ENCODE measurements around the gene PAK1. TPM values are rescaled to one million over a fixed set of nuclear protein-coding genes. Genes with fewer than 3 reads are reported as not detected.

Gene PAK1
- total RNA-seq, 1 experiment from 2014 or later, result 77.9 TPM

- no peak for DNase-seq (ENCODE audit: low read depth)
Measured at GRCh38 chr11:77474684-77475060, 778 bp upstream of the PAK1 start.

DNA sequence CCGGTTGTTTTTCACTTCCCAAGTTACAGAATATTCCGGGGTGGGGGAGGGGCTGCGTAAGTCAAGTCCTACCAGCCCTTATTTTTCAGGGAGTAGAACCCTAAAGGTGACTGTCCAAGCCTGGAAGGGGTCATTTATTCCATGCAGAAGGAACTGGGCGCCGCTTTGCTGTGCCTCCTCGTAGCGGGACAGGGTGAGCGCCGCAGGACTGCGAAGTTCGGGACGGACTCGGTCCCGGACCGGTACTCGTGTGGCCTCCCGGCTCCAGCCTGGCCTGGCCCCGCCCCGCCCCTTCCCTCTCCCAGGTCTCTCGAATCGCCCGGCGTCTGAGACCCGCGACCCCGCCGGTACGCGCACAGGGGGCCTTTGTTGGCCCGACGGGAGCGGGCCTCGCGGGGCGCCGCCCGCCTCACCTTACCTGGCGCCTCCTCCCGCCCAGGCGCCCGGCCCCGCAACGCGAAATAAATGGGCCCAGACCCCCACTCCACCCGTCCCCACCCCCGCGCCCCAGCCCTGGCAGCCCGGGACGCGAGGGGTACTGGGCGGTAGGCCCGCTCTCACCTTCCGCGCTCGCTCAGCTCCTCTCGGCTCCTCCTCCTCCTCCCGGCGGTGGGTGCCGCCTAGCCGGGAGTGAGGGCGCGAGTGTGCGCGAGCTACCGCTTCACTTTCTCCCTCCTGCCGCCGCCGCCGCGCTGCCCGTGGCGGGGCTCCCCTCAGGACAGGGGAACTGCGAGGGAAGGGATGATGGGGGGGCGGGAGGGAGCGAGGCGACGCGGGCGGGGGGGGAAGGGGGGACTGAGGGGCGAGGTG lies 698 bp downstream of the PAK1 start:
- DNase-seq (ENCODE audit: low read depth), result peak; percentile 10

DNA sequence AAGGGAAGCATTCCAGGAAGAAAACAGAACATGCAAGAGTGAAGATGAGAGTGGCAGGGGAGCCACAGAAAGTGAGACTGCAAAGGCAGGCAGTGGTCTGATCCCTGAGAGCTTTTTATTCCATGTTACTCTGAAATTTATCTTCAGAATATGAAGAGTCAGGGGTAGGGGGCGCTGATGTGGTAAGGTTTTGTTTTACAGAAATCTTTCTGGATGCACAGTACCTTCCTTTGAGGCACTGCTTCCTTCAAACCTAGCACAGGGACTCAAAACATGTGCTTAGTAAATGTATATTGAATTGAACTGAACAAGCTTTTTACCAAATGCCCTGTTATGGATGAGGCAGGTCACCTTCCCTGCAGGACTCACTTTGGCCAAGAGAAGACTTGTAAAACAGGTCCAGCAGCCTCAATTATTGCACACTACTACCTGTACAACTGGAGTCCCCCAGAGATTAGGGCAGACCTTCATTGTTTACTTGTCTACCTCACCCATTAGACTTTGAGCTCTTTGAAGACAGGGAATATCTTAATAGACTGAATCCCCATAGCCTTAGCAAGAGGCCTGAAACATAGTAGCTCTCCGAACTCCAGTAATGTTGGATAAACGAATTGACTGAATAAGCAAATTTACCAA lies 2.2 kb downstream of the PAK1 start:
- DNase-seq (ENCODE audit: low read depth), result no peak

DNA sequence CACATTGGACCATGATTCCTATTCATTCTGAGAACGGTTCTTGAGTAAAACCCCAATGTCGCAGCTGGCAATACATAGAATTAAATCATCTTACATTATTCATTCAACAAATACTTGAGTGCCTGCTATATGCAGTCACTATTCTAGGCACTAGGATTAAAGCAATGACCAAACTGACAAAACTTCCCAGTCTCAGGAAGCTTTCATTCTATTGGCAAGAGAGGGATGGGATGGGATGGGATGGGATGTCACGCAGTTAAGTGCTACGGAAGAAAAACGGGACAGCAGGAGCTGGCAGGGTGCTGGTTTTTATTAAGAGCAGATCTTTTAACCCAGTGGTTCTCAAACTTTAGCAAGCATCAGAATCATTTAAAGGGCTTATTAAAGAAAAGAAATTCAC lies 2.9 kb downstream of the PAK1 start:
- DNase-seq (ENCODE audit: low read depth), result no peak

DNA sequence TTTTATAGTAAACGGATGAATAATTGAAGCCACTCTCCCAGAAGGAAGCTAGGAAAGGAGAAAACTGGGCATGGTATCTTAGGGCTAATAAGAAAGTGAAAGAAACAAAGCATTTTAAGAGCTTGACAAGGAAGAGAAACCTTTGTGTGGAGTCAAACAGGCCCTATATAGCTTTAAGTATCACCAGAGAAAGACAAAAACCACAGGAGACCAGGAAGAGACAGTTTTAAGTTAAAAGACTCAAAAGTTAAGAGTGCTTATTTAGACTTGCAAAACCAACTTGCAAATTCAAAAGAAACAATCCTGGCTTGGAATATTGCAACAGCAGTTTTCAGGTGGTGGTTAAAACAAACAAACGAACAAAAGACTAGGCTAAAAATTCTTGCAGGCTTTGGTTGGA lies 3.4 kb downstream of the PAK1 start:
- no peak for DNase-seq (ENCODE audit: low read depth)

DNA sequence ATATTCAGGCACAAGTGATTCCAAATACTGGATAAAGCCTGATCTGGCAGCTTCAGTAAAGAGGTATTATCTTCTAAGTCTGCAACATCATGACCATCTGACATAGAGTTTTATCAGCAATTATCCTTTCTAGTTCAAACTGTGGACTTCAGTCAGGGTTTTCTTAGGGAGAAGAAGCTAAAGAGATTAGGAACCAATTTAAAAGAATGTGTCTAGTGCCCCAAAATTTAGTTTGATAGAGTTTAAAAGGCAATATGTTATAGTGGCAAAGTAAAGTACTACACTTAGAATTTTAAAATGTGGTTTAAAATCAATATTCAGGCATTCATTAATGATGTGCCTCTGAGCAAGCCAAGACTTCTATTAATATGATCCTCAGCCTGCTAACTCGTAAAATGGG lies 5.4 kb downstream of the PAK1 start:
- no peak for DNase-seq (ENCODE audit: low read depth)

DNA sequence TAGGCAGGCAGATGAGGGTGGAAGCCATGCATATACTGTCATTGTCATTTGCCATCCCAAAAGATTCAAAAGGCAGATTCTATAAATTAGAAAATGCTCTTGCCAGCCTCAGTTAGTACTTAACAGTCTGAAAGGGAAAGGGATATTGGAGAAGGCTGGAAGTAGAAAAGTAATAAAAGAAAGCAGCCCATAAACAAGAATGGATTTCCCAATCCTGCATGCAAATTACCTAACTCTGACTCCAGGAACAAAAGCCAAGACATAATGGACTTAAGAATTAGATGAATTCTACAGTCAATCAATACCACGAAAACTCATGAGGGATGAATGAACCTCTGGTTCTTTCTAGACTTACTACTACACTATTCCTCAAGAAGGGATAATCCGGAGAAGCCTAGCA lies 5.9 kb downstream of the PAK1 start:
- no peak for DNase-seq (ENCODE audit: low read depth)

- DNase-seq (ENCODE audit: low read depth), result no peak
Measured at GRCh38 chr11:77467233-77467632, 6.7 kb downstream of the PAK1 start.

GRCh38 chr11:77457340-77457739 lies 16.6 kb downstream of the PAK1 start:
- no peak for DNase-seq (ENCODE audit: low read depth)

DNA sequence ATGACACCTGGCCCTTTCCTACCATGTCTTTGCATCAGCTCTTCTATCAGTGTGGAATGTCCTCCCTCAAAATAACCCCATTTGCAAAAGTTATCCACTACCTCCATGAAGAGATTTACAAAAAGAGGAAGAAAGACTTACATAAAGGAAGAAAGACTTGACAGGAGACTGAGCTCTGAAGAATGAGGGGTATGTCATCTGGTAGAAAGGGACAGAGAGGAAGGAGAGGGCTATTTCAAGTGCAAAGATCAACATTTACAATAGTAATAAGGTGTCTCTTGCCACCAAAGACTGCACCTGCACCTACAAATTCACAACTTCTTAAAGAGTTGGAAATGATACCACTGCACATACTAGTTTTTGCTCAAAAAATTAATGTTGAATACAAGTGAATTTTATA lies 18.2 kb downstream of the PAK1 start:
- no peak for DNase-seq (ENCODE audit: low read depth)

DNA sequence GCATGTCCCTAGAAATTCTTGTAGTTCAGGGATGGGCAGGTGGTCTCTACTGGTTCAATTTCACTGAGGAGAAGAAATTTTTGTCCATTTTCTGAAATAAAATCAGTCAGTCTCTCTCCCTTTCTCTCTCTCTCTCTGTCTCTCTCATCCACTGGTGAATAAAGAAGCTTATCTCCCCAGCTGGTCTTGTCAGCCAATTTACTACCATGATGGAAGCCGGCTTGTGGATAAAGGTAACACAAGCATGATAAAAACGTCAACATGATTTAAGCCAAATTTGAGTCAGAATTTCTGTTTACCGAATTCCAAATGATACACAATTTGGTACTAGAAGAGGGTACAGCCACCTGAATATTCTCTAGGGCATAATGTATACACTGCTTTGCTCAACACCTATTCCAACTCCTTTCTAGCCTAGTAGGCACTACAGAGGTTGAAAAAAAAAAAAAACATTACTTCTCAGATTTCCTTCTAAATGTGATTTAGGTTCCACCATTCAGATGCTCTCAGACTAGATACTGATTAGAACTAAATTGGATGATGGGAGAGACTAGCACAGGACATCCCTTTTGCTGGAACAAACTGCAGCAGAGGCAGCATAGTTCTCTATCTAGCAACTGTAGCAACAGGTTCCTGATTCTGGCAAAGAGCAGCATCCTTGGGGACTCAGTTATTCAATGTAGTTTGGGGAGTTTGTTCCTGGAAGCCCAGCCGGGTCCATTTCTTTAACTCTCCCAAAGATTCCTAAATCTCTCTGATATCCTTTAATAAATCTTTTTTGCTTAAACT lies 18.8 kb downstream of the PAK1 start:
- no peak for DNase-seq (ENCODE audit: low read depth)

- DNase-seq (ENCODE audit: low read depth), result no peak
Measured at GRCh38 chr11:77450227-77450626, 23.7 kb downstream of the PAK1 start.

GRCh38 chr11:77449784-77450183 lies 24.1 kb downstream of the PAK1 start:
- DNase-seq (ENCODE audit: low read depth), result no peak

DNA sequence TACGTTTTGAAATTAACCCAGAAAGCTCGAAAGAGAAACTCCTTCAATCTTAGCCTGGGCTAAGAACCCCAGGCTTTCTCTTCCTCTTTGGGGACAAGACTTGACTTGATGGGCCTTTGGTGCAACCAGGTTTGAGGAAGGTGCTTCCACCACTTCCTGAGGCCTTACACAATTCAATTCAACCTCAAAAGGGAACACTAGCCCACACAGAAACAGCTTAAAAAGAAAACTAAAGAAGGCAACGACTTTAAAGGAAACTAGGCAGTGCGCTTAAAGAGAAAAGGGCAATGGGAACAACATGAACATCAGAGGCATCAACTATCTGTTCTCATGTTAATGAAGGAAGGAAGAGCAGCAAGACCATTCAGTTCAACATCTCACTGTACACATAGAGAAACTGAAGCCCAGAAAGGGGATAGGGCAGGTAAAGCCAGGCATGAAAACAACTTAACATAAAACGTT lies 24.8 kb downstream of the PAK1 start:
- no peak for DNase-seq (ENCODE audit: low read depth)

DNA sequence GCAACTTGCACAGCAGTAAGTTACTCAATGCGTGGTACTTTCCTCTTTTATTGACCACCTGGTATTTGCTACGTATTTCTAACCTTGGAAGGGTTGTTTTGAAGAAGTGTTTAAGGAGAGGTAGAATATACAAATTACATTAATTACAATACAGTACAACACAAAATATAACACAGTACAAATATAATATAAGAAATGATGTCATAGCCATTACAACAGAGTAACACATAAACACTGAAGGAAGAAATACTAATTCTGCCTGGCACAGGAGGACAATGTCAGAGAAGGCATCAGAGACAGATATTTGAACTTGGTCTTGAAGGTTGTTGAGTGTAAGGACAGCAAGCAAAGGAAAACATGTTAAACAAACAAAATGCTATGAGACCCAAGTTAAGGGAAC lies 25.6 kb downstream of the PAK1 start:
- DNase-seq (ENCODE audit: low read depth), result no peak

DNA sequence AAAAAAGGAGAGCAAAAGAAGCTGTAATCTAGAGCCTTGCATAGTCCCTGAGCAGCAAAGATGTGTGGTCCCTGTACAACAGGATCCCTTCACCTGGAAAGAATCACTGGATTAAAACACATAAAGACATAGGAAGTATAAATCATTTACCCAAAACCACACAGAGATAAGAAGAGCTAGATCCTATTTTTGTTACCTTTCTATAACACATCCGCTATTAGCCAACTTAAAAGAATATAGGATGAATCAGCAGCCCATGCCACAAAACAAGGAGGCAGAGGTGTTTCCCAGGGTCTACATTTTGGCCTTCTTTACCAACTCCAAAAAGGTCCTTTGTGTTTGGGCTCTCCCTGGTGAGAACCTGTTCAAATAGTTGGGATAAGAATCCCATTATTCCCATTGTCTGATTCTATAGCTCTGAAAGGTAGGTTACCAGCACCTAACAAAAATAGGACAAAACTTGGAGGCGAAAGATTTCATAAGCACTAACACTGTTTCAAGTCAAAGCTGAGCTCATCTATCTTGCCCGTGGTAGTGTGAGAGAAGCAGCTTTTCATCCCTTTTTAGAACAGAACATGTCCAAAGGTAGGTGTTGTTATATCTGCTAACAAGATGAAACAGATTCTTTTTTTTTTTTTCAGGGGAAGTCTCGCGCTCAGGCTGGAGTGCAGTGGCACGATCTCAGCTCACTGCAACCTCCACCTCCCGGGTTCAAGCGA lies 26.8 kb downstream of the PAK1 start:
- DNase-seq (ENCODE audit: low read depth), result no peak

- no peak for DNase-seq (ENCODE audit: low read depth)
Measured at GRCh38 chr11:77444261-77444660, 29.6 kb downstream of the PAK1 start.

- DNase-seq (ENCODE audit: low read depth), result no peak
Measured at GRCh38 chr11:77442394-77443053, 31.4 kb downstream of the PAK1 start.

DNA sequence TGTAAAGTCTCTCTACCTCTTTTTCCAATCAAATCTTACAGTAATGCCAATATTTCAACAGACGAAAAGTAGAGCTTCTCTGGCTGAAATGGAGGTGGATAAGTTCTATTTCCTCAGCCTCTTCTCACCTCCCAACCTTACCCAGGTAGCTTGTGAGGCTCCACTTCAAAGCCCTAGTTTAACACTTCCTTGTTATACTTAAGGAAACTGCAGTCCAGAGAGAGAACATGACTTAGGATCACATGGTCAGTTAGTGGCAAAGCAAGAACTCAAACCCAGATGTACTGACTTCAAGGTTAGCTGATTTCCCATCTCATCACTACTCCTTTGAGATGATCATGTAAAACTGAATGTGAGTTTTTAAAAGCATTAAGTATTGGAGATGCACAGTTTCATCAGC lies 32.5 kb downstream of the PAK1 start:
- DNase-seq (ENCODE audit: low read depth), result no peak

DNA sequence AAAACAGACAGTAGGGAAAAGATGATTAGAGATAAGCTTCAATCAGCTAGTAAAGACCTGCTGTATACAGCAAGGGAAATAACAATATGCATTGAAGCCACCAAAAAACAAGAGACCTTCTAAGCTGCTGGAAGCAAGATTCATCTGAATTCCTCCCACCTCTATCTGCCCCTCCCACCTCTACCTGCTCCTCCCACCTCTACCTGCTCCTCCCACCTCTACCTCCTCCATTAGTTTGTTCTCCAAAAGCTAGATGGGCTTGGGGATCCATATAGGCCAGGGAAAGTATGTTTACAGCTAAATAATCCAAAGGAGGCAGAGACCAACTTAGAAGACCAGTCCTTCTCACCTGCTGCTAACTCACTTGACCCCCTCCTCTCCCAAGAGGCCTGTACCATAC lies 33.2 kb downstream of the PAK1 start:
- no peak for DNase-seq (ENCODE audit: low read depth)

DNA sequence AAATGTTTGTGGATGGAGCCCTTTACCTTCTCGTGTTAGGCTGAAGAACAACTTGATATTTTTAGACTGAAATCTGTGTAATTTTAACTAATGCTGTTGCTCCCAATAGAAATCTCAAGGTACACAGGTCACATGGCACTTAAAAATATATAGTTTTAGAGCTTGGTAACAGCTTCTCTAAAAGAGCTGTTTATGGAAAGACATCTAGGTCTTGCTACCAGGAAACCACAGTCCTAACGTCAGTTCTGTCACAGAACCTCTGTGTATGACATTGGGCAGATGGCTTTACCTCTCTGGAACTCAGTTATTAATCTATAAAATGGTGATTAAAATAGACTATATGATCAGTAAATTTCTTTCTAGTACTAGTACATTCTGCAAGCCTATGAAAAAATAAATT lies 35.4 kb downstream of the PAK1 start:
- DNase-seq (ENCODE audit: low read depth), result no peak

DNA sequence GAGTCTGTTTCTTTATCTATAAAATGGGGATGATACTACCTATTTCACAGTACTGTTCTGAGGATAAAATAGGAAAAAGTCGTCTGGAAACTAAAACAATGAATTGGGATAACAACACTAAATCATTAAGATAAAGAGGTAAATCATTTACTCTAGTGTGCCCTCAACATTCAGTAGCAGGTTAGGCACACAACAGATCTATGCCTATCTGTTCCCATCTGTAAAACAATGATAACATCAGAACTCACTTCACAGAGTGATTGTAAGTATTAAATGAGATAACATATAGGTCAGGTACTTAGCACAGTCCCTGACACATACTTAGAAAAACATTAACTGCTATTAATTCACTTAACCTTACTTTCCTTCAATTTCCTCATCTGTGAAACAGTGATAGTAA lies 36.9 kb downstream of the PAK1 start:
- DNase-seq (ENCODE audit: low read depth), result no peak
